ENCODE results near the gene IKZF5. TPM values are rescaled to one million over a fixed set of nuclear protein-coding genes. Genes with fewer than 3 reads are reported as not detected.

Gene IKZF5
- 18.5 TPM for total RNA-seq

GRCh38 chr10:123008355-123009104, at the start of gene IKZF5, which contains the start of gene ACADSB:
IKZF5 (minus strand) TSS chr10:123008795; CDS start chr10:122998625, 10,170 bp downstream.
ACADSB (plus strand) TSS chr10:123009006; CDS start chr10:123009030, 24 bp downstream.
- DNase-seq (ENCODE audit: low spot score), result peak; percentile 98

GRCh38 chr10:123057968-123058367, 49.4 kb upstream of the IKZF5 start:
- no peak for DNase-seq (ENCODE audit: low spot score)

GRCh38 chr10:123045961-123046731, 37.6 kb upstream of the IKZF5 start:
- no peak for DNase-seq (ENCODE audit: low spot score)

- DNase-seq (ENCODE audit: low spot score), result no peak
Observed at GRCh38 chr10:123044391-123044790, 35.8 kb upstream of the IKZF5 start.

- DNase-seq (ENCODE audit: low spot score), result peak; percentile 47
Observed at GRCh38 chr10:123043409-123043925, 34.9 kb upstream of the IKZF5 start.

- no peak for DNase-seq (ENCODE audit: low spot score)
Observed at GRCh38 chr10:123042708-123043408, 34.3 kb upstream of the IKZF5 start.

GRCh38 chr10:123039632-123039930, 31.0 kb upstream of the IKZF5 start:
- DNase-seq (ENCODE audit: low spot score), result no peak

- no peak for DNase-seq (ENCODE audit: low spot score)
Observed at GRCh38 chr10:123038782-123039631, 30.4 kb upstream of the IKZF5 start.

GRCh38 chr10:123035467-123036086, 27.0 kb upstream of the IKZF5 start:
- DNase-seq (ENCODE audit: low spot score), result no peak

GRCh38 chr10:123034332-123034731, 25.7 kb upstream of the IKZF5 start:
- DNase-seq (ENCODE audit: low spot score), result no peak

- DNase-seq (ENCODE audit: low spot score), result no peak
Observed at GRCh38 chr10:123031124-123031523, 22.5 kb upstream of the IKZF5 start.

GRCh38 chr10:123027861-123028260, 19.3 kb upstream of the IKZF5 start:
- no peak for DNase-seq (ENCODE audit: low spot score)

GRCh38 chr10:123026302-123026701, 17.7 kb upstream of the IKZF5 start:
- DNase-seq (ENCODE audit: low spot score), result no peak

GRCh38 chr10:123024540-123024939, 15.9 kb upstream of the IKZF5 start:
- DNase-seq (ENCODE audit: low spot score), result no peak

- DNase-seq (ENCODE audit: low spot score), result no peak
Observed at GRCh38 chr10:123021517-123021916, 12.9 kb upstream of the IKZF5 start.

GRCh38 chr10:123019941-123020703, 11.5 kb upstream of the IKZF5 start:
- no peak for DNase-seq (ENCODE audit: low spot score)

GRCh38 chr10:123019264-123019663, 10.7 kb upstream of the IKZF5 start:
- DNase-seq (ENCODE audit: low spot score), result no peak

GRCh38 chr10:123018531-123018930, 9.9 kb upstream of the IKZF5 start:
- DNase-seq (ENCODE audit: low spot score), result no peak

GRCh38 chr10:123017421-123018165, 9.0 kb upstream of the IKZF5 start:
- peak; percentile 80 for DNase-seq (ENCODE audit: low spot score)

All from ureter (tissue), 1 donor.